ENCODE results near the gene PID1. TPM values are rescaled to one million over a fixed set of nuclear protein-coding genes. Genes with fewer than 3 reads are reported as not detected.

The PID1 gene
- total RNA-seq, 4 donors from 2014 or later: 6.4 to 20.6 (median 14.5) TPM

DNA sequence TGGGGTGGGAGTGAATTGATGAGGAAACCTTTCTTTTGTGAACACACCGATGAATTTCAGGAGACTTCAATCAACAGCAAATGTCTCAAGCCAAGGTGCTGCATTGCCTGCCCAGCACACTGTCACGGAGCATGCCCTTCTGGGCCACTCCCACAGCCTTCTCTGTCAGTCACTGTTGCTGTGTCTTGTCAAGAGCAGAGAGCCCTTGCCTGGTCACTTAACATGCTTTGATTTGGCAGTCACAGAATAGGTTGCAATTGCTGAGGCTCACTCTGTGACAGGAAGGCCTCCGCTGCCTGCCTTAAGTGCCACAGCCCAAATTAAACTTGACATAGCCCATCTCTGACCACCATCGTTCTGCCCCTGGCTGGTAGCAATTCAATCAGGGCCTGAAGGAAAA, 225.4 kb downstream of the PID1 start:
- 85% methylated on average over 3 of the region's 4 CpGs for WGBS
- Histone ChIP-seq H3K9me3 (no peaks in the 10 kb centered on the region), H3K27me3 (no peaks in the 10 kb centered on the region), H3K27ac (no peak overlapping the region), H3K4me1 (no peaks in the 10 kb centered on the region), H3K4me3 (no peak overlapping the region), H3K36me3 (no peaks in the 10 kb centered on the region)
- no peak for TF ChIP-seq POLR2AphosphoS5 (IDR thresholded peaks at IDR 0.05)
- no peak for TF ChIP-seq EP300 (IDR thresholded peaks at IDR 0.05)
- TF ChIP-seq, protein P1, sequence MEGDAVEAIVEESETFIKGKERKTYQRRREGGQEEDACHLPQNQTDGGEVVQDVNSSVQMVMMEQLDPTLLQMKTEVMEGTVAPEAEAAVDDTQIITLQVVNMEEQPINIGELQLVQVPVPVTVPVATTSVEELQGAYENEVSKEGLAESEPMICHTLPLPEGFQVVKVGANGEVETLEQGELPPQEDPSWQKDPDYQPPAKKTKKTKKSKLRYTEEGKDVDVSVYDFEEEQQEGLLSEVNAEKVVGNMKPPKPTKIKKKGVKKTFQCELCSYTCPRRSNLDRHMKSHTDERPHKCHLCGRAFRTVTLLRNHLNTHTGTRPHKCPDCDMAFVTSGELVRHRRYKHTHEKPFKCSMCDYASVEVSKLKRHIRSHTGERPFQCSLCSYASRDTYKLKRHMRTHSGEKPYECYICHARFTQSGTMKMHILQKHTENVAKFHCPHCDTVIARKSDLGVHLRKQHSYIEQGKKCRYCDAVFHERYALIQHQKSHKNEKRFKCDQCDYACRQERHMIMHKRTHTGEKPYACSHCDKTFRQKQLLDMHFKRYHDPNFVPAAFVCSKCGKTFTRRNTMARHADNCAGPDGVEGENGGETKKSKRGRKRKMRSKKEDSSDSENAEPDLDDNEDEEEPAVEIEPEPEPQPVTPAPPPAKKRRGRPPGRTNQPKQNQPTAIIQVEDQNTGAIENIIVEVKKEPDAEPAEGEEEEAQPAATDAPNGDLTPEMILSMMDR (IDR thresholded peaks at IDR 0.05): no peak
- DNase-seq (ENCODE audit: low spot score in 2 of 2): no peak

DNA sequence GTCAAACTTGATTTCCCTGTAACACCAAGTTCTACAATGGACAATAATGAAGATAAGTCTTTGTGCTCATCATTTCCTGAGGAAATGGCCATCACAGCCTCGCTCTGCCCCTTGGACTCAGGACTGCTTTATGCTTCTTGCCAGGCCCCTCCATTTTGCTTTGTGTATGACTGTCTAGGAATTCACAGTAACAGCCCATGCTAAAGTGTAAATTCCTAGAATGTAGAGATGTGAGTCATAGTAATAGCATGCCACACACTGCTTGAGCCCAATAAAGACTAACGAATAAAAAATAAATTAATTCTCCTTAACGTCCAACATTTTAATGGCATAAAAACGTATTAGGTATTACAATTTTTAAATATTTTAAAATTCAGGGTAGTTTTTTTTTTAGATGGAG, 226.5 kb downstream of the PID1 start:
- Histone ChIP-seq H3K36me3 (no peaks in the 10 kb centered on the region), H3K4me1 (no peaks in the 10 kb centered on the region), H3K4me3 (no peak overlapping the region), H3K27ac (no peak overlapping the region), H3K9me3 (no peaks in the 10 kb centered on the region), H3K27me3 (no peaks in the 10 kb centered on the region)
- WGBS: 74% methylated on average over 4 of the region's 4 CpGs
- TF ChIP-seq, protein P1 (IDR thresholded peaks at IDR 0.05): no peak
- TF ChIP-seq POLR2AphosphoS5 (IDR thresholded peaks at IDR 0.05) (no peak), POLR2A (IDR thresholded peaks at IDR 0.05) (no peak), EP300 (IDR thresholded peaks at IDR 0.05) (no peak)
- DNase-seq (ENCODE audit: low spot score in 2 of 2): no peak

DNA sequence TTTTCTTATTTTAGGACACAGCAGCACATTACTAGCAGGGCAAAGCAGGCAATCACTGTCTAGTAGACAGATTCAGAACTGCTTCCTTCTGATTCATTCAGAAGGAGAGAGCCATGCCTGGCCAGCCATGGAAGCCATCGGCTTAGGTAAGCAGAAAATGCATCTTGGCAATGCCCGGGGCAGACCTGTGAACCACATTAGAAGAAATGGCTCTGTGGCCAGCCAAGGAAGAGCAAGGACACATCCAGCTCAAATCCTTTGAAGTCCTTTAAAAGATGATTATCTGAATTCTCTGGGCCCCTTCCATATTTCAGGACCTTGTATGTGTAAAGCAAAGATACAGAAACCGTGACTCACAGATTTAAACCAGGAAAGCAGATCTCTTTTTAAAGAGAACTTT, 227.4 kb downstream of the PID1 start:
- Histone ChIP-seq H3K27me3 (no peaks in the 10 kb centered on the region), H3K4me3 (no peak overlapping the region), H3K4me1 (no peaks in the 10 kb centered on the region), H3K9me3 (no peaks in the 10 kb centered on the region), H3K36me3 (no peaks in the 10 kb centered on the region), H3K27ac (no peak overlapping the region)
- WGBS: 84% methylated on average over 3 of the region's 3 CpGs
- DNase-seq (ENCODE audit: low spot score in 2 of 2): no peak
- no peak for TF ChIP-seq POLR2AphosphoS5 (IDR thresholded peaks at IDR 0.05)
- no peak for TF ChIP-seq EP300 (IDR thresholded peaks at IDR 0.05)
- TF ChIP-seq, protein P1 (IDR thresholded peaks at IDR 0.05): no peak
- TF ChIP-seq POLR2A (IDR thresholded peaks at IDR 0.05): no peak

DNA sequence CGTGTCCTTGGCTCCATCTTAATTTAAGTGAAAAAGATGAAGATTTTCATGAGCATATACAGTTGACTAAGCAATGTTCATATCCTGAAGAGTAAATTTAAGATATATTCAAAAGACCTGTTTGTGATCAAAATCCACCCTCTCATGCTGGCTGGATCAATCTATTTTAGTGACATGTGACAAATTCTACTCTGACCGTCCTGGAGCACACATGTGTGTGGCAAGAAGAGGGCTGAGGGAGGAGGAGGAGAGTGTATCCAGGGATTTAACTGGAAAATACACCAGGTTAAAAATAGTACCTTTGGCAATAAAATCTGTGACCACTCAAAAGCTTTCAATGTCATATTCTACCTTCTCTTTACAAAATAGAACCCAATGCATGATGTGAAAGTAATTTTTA, 228.7 kb downstream of the PID1 start:
- Histone ChIP-seq H3K4me3 (no peak overlapping the region), H3K36me3 (no peaks in the 10 kb centered on the region), H3K27ac (no peak overlapping the region), H3K4me1 (no peaks in the 10 kb centered on the region), H3K27me3 (no peaks in the 10 kb centered on the region), H3K9me3 (no peaks in the 10 kb centered on the region)
- no peak for TF ChIP-seq EP300 (IDR thresholded peaks at IDR 0.05)
- TF ChIP-seq, protein P1 (IDR thresholded peaks at IDR 0.05): no peak
- no peak for TF ChIP-seq POLR2A (IDR thresholded peaks at IDR 0.05)
- no peak for TF ChIP-seq POLR2AphosphoS5 (IDR thresholded peaks at IDR 0.05)
- WGBS: 75% methylated on average over 2 of the region's 2 CpGs
- DNase-seq (ENCODE audit: low spot score in 2 of 2): no peak

DNA sequence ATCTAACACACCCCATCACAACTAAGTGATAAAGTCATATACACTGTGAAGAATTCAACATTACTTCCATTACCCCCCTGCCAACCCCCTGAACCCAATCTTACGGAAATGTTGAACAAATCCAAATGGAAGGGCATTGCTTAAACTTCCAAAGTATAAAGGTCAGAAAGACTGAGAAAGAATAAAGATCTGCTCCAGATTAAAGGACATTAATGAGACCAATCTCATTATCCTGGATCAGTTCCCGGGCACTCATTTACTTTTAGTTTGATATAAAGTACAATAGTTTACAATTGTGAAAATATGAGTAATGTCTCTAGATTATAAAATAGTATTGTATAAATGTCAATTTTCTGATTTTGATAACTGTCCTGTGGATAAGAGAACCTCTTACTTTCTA, 229.4 kb downstream of the PID1 start:
- 88% methylated on average over 2 of the region's 2 CpGs for WGBS
- Histone ChIP-seq H3K4me3 (no peak overlapping the region), H3K27ac (no peak overlapping the region), H3K9me3 (no peaks in the 10 kb centered on the region), H3K27me3 (no peaks in the 10 kb centered on the region), H3K4me1 (no peaks in the 10 kb centered on the region), H3K36me3 (no peaks in the 10 kb centered on the region)
- TF ChIP-seq POLR2A (IDR thresholded peaks at IDR 0.05) (no peak), POLR2AphosphoS5 (IDR thresholded peaks at IDR 0.05) (no peak), EP300 (IDR thresholded peaks at IDR 0.05) (no peak)
- TF ChIP-seq, protein P1 (IDR thresholded peaks at IDR 0.05): no peak
- no peak for DNase-seq (ENCODE audit: low spot score in 2 of 2)

Data from suprapubic skin (tissue), 4 donors.